OCI-LY1 (cell line): ENCODE results near the gene GLS.

Experiments
- CTCF ChIP-seq: fragments of 200-600 bp; sonication (generic), shearing (Covaris generic); IDR thresholded peaks from 2 replicates; pipeline ENCODE4 v1.5.1; 2017; ENCODE audit warnings: mild to moderate bottlenecking, antibody characterized with exemption, low read length, moderate library complexity, mixed read lengths
- EZH2 ChIP-seq: fragments of 200-600 bp; sonication (generic), shearing (Covaris generic); IDR thresholded peaks from 2 replicates; pipeline ENCODE4 v1.8.0; 2017; ENCODE audit warnings: borderline replicate concordance, mixed run types, mild to moderate bottlenecking, antibody characterized with exemption, low read length, moderate library complexity, mixed read lengths

GRCh38 chr2:190986221-190986953 is 105.8 kb downstream of the GLS start:
- TF ChIP-seq CTCF (no peak), EZH2 (no peak)
